Measurements from ENCODE around the gene RALGAPA2.

- TF ChIP-seq, protein P1, sequence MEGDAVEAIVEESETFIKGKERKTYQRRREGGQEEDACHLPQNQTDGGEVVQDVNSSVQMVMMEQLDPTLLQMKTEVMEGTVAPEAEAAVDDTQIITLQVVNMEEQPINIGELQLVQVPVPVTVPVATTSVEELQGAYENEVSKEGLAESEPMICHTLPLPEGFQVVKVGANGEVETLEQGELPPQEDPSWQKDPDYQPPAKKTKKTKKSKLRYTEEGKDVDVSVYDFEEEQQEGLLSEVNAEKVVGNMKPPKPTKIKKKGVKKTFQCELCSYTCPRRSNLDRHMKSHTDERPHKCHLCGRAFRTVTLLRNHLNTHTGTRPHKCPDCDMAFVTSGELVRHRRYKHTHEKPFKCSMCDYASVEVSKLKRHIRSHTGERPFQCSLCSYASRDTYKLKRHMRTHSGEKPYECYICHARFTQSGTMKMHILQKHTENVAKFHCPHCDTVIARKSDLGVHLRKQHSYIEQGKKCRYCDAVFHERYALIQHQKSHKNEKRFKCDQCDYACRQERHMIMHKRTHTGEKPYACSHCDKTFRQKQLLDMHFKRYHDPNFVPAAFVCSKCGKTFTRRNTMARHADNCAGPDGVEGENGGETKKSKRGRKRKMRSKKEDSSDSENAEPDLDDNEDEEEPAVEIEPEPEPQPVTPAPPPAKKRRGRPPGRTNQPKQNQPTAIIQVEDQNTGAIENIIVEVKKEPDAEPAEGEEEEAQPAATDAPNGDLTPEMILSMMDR (conservative IDR thresholded peaks at IDR 0.05; ENCODE audit: low read length): no peak
- no peak for TF ChIP-seq EZH2phosphoT487 (IDR thresholded peaks at IDR 0.05; ENCODE audit: borderline replicate concordance)
These were observed 191.7 kb downstream of the RALGAPA2 start for GRCh38 chr20:20520776-20521175.
